K562 (cell line): ENCODE measurements around the gene DPEP2. TPM values are rescaled to one million over a fixed set of nuclear protein-coding genes. Genes with fewer than 3 reads are reported as not detected.

Experiments
- BRD4 ChIP-seq: fragments of 200-600 bp; sonication (generic); IDR thresholded peaks from 2 replicates; pipeline ENCODE4 v1.6.1; 2017; ENCODE audit warnings: inconsistent platforms
- CBFA2T3 ChIP-seq: fragments of 450-650 bp; IDR thresholded peaks from 2 replicates; pipeline ENCODE4 v1.6.1; 2017
- CC2D1A ChIP-seq: fragments of 450-650 bp; IDR thresholded peaks from 2 replicates; pipeline ENCODE4 v1.6.1; 2017; ENCODE audit warnings: mild to moderate bottlenecking
- E2F6 ChIP-seq, 2 experiments: IDR thresholded peaks; 2 replicates each; pipeline ENCODE4 v1.6.1; 2011; ENCODE audit warnings: borderline replicate concordance in 1 of 2, control low read depth in 1 of 2, low read depth in 1 of 2, low read length in 1 of 2, mild to moderate bottlenecking in 1 of 2, mixed read lengths in 1 of 2, moderate library complexity in 1 of 2; ENCODE audit not compliant: insufficient read depth in 1 of 2, insufficient read length in 1 of 2, poor library complexity in 1 of 2, severe bottlenecking in 1 of 2; ENCODE audit errors: extremely low read depth in 1 of 2
- FOXO4 ChIP-seq: fragments of 450-650 bp; formaldehyde crosslinking; IDR thresholded peaks from 2 replicates; pipeline ENCODE4 v1.4.0; 2020; ENCODE audit warnings: mild to moderate bottlenecking, moderate library complexity
- HIVEP1 ChIP-seq: fragments of 250-450 bp; sonication (Bioruptor Pico); IDR thresholded peaks from 2 replicates; pipeline ENCODE4 v1.4.0; 2020; ENCODE audit warnings: mild to moderate bottlenecking
- SMC3 ChIP-seq: conservative IDR thresholded peaks from 2 replicates; pipeline ENCODE4 v1.6.1; 2011; ENCODE audit warnings: low read depth, low read length, improper control_type of control experiment; ENCODE audit not compliant: insufficient read depth
- ZSCAN32 ChIP-seq: fragments of 450-650 bp; formaldehyde crosslinking; IDR thresholded peaks from 2 replicates; pipeline ENCODE4 v1.4.0; 2020; ENCODE audit warnings: mild to moderate bottlenecking, moderate library complexity
- polyA plus RNA-seq, 8 experiments: library from polyadenylated mRNA; depleted of rRNA in 4 of 8; stranded (reverse) in 5 of 8; unstranded in 3 of 8; fragments of >200 nt; fragmentation: Nextera tagmentation in 2 of 8; fragmentation: Illumina TruSeq in 1 of 8; extraction: Ambion mirVana in 2 of 8; extraction: Trizol in 1 of 8; gene quantifications; 2 replicates each; pipeline versions ENCODE4 v1.2.1 to v1.2.3, GENCODE V29; 2011 to 2014; ENCODE audit warnings: inconsistent platforms in 1 of 8, missing spikeins in 1 of 8
- total RNA-seq, 7 experiments: library from RNA; depleted of rRNA in 6 of 7; stranded (reverse); fragments of >200 nt in 6 of 7; fragmentation: Illumina TruSeq in 2 of 7; extraction: Trizol in 2 of 7; gene quantifications; 2 replicates each; pipeline versions ENCODE4 v1.2.1 to v1.2.3, GENCODE V29; 2011 to 2021; ENCODE audit warnings: low replicate concordance in 1 of 7

The DPEP2 gene
- total and polyA plus RNA-seq, 9 of the 15 experiments (the other 6 are each of a cell fraction or from before 2014, with no cell fraction given), result 0.14 to 1.2 (median 0.38) TPM

DNA sequence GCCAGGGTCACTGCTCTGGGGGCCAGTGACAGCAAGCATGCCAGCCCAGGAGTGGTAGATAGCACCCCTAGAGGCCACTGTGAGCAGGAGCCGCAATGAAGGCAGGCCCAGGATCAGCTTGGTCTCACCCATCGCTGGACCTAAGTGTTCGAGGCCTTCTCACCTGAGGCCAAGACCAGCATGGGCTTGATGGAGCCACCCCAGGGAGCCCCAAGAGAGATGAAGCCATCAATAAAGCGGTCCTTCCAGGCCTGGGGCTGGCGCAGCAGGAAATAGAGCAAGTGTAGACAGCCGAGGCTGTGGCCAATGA, 57.1 kb downstream of the DPEP2 start (continued):
- TF ChIP-seq FOXO4 (CRISPR knock-in tag), result no peak
- TF ChIP-seq BRD4, result no peak
- no peak for TF ChIP-seq E2F6 (IDR thresholded peaks at IDR 0.05; ENCODE audit: borderline replicate concordance in 1 of 2, extremely low read depth in 1 of 2, insufficient read depth in 1 of 2, insufficient read length in 1 of 2, low read depth in 1 of 2, low read length in 1 of 2, poor library complexity in 1 of 2, severe bottlenecking in 1 of 2)
- TF ChIP-seq HIVEP1, result no peak
- peak; percentile 35; the same call in 1 of the 2 replicates for TF ChIP-seq SMC3
- TF ChIP-seq CC2D1A, result 0 out of 2 replicates have a peak, but pooled peaks have one; percentile 43
- 0 out of 2 replicates have a peak, but pooled peaks have one; percentile 62 for TF ChIP-seq ZSCAN32
- TF ChIP-seq CBFA2T3, result no peak
